Hepatocyte (in vitro differentiated cells): ENCODE measurements around the gene PRR35.

Experiments used
- CTCF ChIP-seq: fragments of 200-600 bp; sonication (generic); IDR thresholded peaks from 2 replicates; pipeline ENCODE4 v1.5.1; 2016; ENCODE audit warnings: antibody characterized with exemption, mild to moderate bottlenecking; ENCODE audit not compliant: poor library complexity
- EZH2 ChIP-seq: fragments of 200-600 bp; sonication (generic); IDR thresholded peaks from 2 replicates; pipeline ENCODE4 v1.6.1; 2016; ENCODE audit warnings: antibody characterized with exemption, mild to moderate bottlenecking, borderline replicate concordance
- EZH2phosphoT487 ChIP-seq: fragments of 200-600 bp; sonication (generic); IDR thresholded peaks from one replicate; pipeline ENCODE4 v1.6.1; 2018; ENCODE audit warnings: antibody characterized with exemption, mild to moderate bottlenecking, low read depth, moderate library complexity; ENCODE audit not compliant: unreplicated experiment, severe bottlenecking

- TF ChIP-seq EZH2: no peak
- TF ChIP-seq CTCF: no peak
- TF ChIP-seq EZH2phosphoT487: no peak
Observed at GRCh38 chr16:593807-594206, 33.6 kb downstream of the PRR35 start.
